GM21737 (cell line): Measurements from ENCODE around the gene ZNF134.

ENCODE experiments used
- ATAC-seq: cut with Tn5 transposase; IDR thresholded peaks from one replicate; pipeline ENCODE4 v1.9.1; 2021; ENCODE audit warnings: mild to moderate bottlenecking, moderate library complexity; ENCODE audit not compliant: unreplicated experiment

Gene ZNF134

GRCh38 chr19:57613941-57614743 lies at the start of gene ZNF134:
ZNF134 (plus strand) TSS chr19:57614242; CDS start chr19:57619469, 5,227 bp downstream.
- ATAC-seq = peak; percentile 91

- no peak for ATAC-seq
These were observed 47.4 kb upstream of the ZNF134 start for GRCh38 chr19:57566396-57567265.

- no peak for ATAC-seq
These were observed 43.3 kb upstream of the ZNF134 start for GRCh38 chr19:57570707-57571106.

- ATAC-seq = no peak
These were observed 41.6 kb upstream of the ZNF134 start for GRCh38 chr19:57572415-57572947.

GRCh38 chr19:57576661-57577060 lies 37.4 kb upstream of the ZNF134 start:
- no peak for ATAC-seq

- ATAC-seq = peak; percentile 83
These were observed 35.4 kb upstream of the ZNF134 start, which contains the start of gene ZNF416 for GRCh38 chr19:57578487-57579205. ZNF416 (minus strand) TSS chr19:57578911; CDS start chr19:57578704, 207 bp downstream.

GRCh38 chr19:57583104-57583520 lies 30.9 kb upstream of the ZNF134 start:
- no peak for ATAC-seq

GRCh38 chr19:57583521-57584416 lies 30.3 kb upstream of the ZNF134 start, which contains the start of gene ZIK1:
ZIK1 (plus strand) TSS chr19:57584145; CDS start chr19:57584357, 212 bp downstream.
- ATAC-seq = peak; percentile 81

GRCh38 chr19:57587529-57587928 lies 26.5 kb upstream of the ZNF134 start:
- ATAC-seq = no peak

- peak; percentile 17 for ATAC-seq
These were observed 14.7 kb upstream of the ZNF134 start for GRCh38 chr19:57599377-57599760.

- ATAC-seq = peak; percentile 85
These were observed 14.2 kb upstream of the ZNF134 start, which contains the start of gene ZNF530 for GRCh38 chr19:57599761-57600383. ZNF530 (plus strand) TSS chr19:57599885; CDS start chr19:57604346, 4,461 bp downstream.

GRCh38 chr19:57606931-57607330 lies 7.1 kb upstream of the ZNF134 start:
- ATAC-seq = no peak

- ATAC-seq = no peak
These were observed 2.9 kb upstream of the ZNF134 start for GRCh38 chr19:57611113-57611512.

- ATAC-seq = no peak
These were observed 1.3 kb downstream of the ZNF134 start for GRCh38 chr19:57615346-57615745.

GRCh38 chr19:57620673-57621348 lies 6.8 kb downstream of the ZNF134 start:
- ATAC-seq = no peak

GRCh38 chr19:57623091-57623490 lies 9.0 kb downstream of the ZNF134 start:
- no peak for ATAC-seq

- ATAC-seq = peak; percentile 95
These were observed 19.2 kb downstream of the ZNF134 start, which contains the start of gene ZNF211 for GRCh38 chr19:57632987-57633831. ZNF211 (plus strand) TSS chr19:57633168; CDS start chr19:57633347, 179 bp downstream.

GRCh38 chr19:57633832-57634131 lies 19.7 kb downstream of the ZNF134 start:
- no peak for ATAC-seq
